HepG2 (cell line): ENCODE data around the gene SHROOM1. TPM values are rescaled to one million over a fixed set of nuclear protein-coding genes. Genes with fewer than 3 reads are reported as not detected.

Source experiments
- BCL3 ChIP-seq: sonication (generic); formaldehyde crosslinking; IDR thresholded peaks from 2 replicates; pipeline ENCODE4 v1.5.1; 2020; ENCODE audit warnings: mild to moderate bottlenecking, missing genetic modification reagents, moderate library complexity
- CCDC6 ChIP-seq: sonication (generic); formaldehyde crosslinking; IDR thresholded peaks from 2 replicates; pipeline ENCODE4 v1.8.1; 2022; ENCODE audit warnings: mild to moderate bottlenecking, missing genetic modification reagents, moderate library complexity
- CSRNP1 ChIP-seq: sonication (generic); formaldehyde crosslinking; IDR thresholded peaks from 2 replicates; pipeline ENCODE4 v1.8.1; 2023; ENCODE audit warnings: mild to moderate bottlenecking, missing genetic modification reagents
- CTCF ChIP-seq: sonication (generic); formaldehyde crosslinking; IDR thresholded peaks from 2 replicates; pipeline ENCODE4 v1.5.0; 2020; ENCODE audit warnings: mild to moderate bottlenecking, missing genetic modification reagents, moderate library complexity
- ETV6 ChIP-seq: sonication (generic); formaldehyde crosslinking; conservative IDR thresholded peaks from 2 replicates; pipeline ENCODE4 v1.4.0; 2020; ENCODE audit warnings: missing genetic modification reagents
- GABPB1 ChIP-seq: IDR thresholded peaks from 2 replicates; pipeline ENCODE4 v1.6.1; 2016; ENCODE audit warnings: mild to moderate bottlenecking, missing genetic modification reagents, moderate library complexity, missing compliant biosample characterization
- ISL2 ChIP-seq: sonication (generic); formaldehyde crosslinking; IDR thresholded peaks from 2 replicates; pipeline ENCODE4 v1.5.0; 2020; ENCODE audit warnings: missing genetic modification reagents
- MAFG ChIP-seq: sonication (generic); formaldehyde crosslinking; IDR thresholded peaks from 2 replicates; pipeline ENCODE4 v1.5.1; 2020; ENCODE audit warnings: mild to moderate bottlenecking, missing genetic modification reagents
- MLLT10 ChIP-seq: sonication (generic); formaldehyde crosslinking; IDR thresholded peaks from 2 replicates; pipeline ENCODE4 v1.4.0; 2020; ENCODE audit warnings: missing genetic modification reagents
- MXD1 ChIP-seq: sonication (generic); formaldehyde crosslinking; IDR thresholded peaks from 2 replicates; pipeline ENCODE4 v1.4.0; 2020; ENCODE audit warnings: mild to moderate bottlenecking, missing genetic modification reagents
- NFKBIZ ChIP-seq: IDR thresholded peaks from 2 replicates; pipeline ENCODE4 v1.6.1; 2018; ENCODE audit warnings: missing genetic modification reagents, missing compliant biosample characterization
- NR3C1 ChIP-seq: sonication (generic); formaldehyde crosslinking; IDR thresholded peaks from 2 replicates; pipeline ENCODE4 v1.4.0; 2020; ENCODE audit warnings: missing genetic modification reagents
- PHF21A ChIP-seq: sonication (generic); formaldehyde crosslinking; IDR thresholded peaks from 2 replicates; pipeline ENCODE4 v1.5.0; 2020; ENCODE audit warnings: mild to moderate bottlenecking, missing genetic modification reagents
- RFX1 ChIP-seq: fragments of 450-650 bp; IDR thresholded peaks from 2 replicates; pipeline ENCODE4 v1.6.1; 2017
- SNAPC2 ChIP-seq: sonication (generic); formaldehyde crosslinking; IDR thresholded peaks from 2 replicates; pipeline ENCODE4 v1.8.1; 2022; ENCODE audit warnings: mild to moderate bottlenecking, missing genetic modification reagents
- SP2 ChIP-seq: sonication (generic); formaldehyde crosslinking; IDR thresholded peaks from 2 replicates; pipeline ENCODE4 v1.5.1; 2020; ENCODE audit warnings: mild to moderate bottlenecking, missing genetic modification reagents
- TBP ChIP-seq: sonication (generic); formaldehyde crosslinking; IDR thresholded peaks from 2 replicates; pipeline ENCODE4 v1.5.0; 2020; ENCODE audit warnings: missing genetic modification reagents
- TSC22D2 ChIP-seq: sonication (generic); formaldehyde crosslinking; IDR thresholded peaks from 2 replicates; pipeline ENCODE4 v1.5.1; 2020; ENCODE audit warnings: missing genetic modification reagents, mild to moderate bottlenecking, borderline replicate concordance
- ZBTB1 ChIP-seq: sonication (generic); formaldehyde crosslinking; IDR thresholded peaks from 2 replicates; pipeline ENCODE4 v1.4.0; 2020; ENCODE audit warnings: missing genetic modification reagents, borderline replicate concordance
- ZBTB26 ChIP-seq: IDR thresholded peaks from 2 replicates; pipeline ENCODE4 v1.6.1; 2016; ENCODE audit warnings: missing compliant biosample characterization, missing genetic modification reagents, borderline replicate concordance
- ZFAT ChIP-seq: sonication (generic); formaldehyde crosslinking; conservative IDR thresholded peaks from 2 replicates; pipeline ENCODE4 v1.8.1; 2023; ENCODE audit warnings: missing genetic modification reagents, inconsistent platforms
- ZFP1 ChIP-seq: IDR thresholded peaks from 2 replicates; pipeline ENCODE4 v1.6.1; 2016
- ZNF343 ChIP-seq: sonication (generic); formaldehyde crosslinking; IDR thresholded peaks from 2 replicates; pipeline ENCODE4 v1.4.0; 2020; ENCODE audit warnings: mild to moderate bottlenecking, missing genetic modification reagents
- ZNF563 ChIP-seq: sonication (generic); formaldehyde crosslinking; IDR thresholded peaks from 2 replicates; pipeline ENCODE4 v1.8.0; 2022; ENCODE audit warnings: mild to moderate bottlenecking, moderate library complexity, missing genetic modification reagents
- ZNF724P ChIP-seq: sonication (generic); formaldehyde crosslinking; IDR thresholded peaks from 2 replicates; pipeline ENCODE4 v1.8.0; 2022; ENCODE audit warnings: missing genetic modification reagents, borderline replicate concordance
- ZNF879 ChIP-seq: sonication (generic); formaldehyde crosslinking; IDR thresholded peaks from 2 replicates; pipeline ENCODE4 v1.8.1; 2023; ENCODE audit warnings: missing genetic modification reagents
- polyA plus RNA-seq, 8 experiments: library from polyadenylated mRNA; depleted of rRNA in 3 of 8; stranded (reverse) in 7 of 8; unstranded in 1 of 8; fragments of >200 nt; fragmentation: Illumina TruSeq in 4 of 8; extraction: Trizol in 4 of 8; gene quantifications; 2 replicates each; pipeline versions ENCODE4 v1.2.1 to v1.2.3, GENCODE V29; 2011 to 2016; ENCODE audit warnings: low read depth in 4 of 8, missing spikeins in 1 of 8, mixed read lengths in 1 of 8; ENCODE audit not compliant: insufficient read depth in 1 of 8
- total RNA-seq, 5 experiments: library from RNA; depleted of rRNA; stranded (reverse); fragments of >200 nt; fragmentation: Illumina TruSeq; extraction: Trizol; gene quantifications; 2 replicates each; pipeline ENCODE4 v1.2.3, GENCODE V29; 2016; ENCODE audit warnings: low read depth in 1 of 5

Gene SHROOM1
- total and polyA plus RNA-seq, 2 of the 13 experiments (the other 11 are each of a cell fraction or from before 2014, with no cell fraction given): 18.2 to 25.7 TPM

- TF ChIP-seq MAFG (CRISPR knock-in tag) (no peak), GABPB1 (CRISPR knock-in tag) (no peak; the same call in 1 of the 2 replicates), ZNF343 (CRISPR knock-in tag) (no peak; the same call in 1 of the 2 replicates), ZNF879 (CRISPR knock-in tag) (no peak), MXD1 (peak; percentile 38; the same call in 1 of the 2 replicates), ZBTB1 (no peak), MLLT10 (CRISPR knock-in tag) (no peak), PHF21A (CRISPR knock-in tag) (peak; percentile 39; the same call in 1 of the 2 replicates), ZNF563 (CRISPR knock-in tag) (peak; percentile 72), SP2 (CRISPR knock-in tag) (no peak), ZFP1 (CRISPR knock-in tag) (no peak), TBP (no peak), ETV6 (CRISPR knock-in tag) (no peak), TSC22D2 (CRISPR knock-in tag) (no peak), RFX1 (no peak), ZBTB26 (CRISPR knock-in tag) (no peak; the same call in 1 of the 2 replicates), ISL2 (peak; percentile 63; the same call in 1 of the 2 replicates), CSRNP1 (peak; percentile 50), NR3C1 (CRISPR knock-in tag) (no peak), BCL3 (CRISPR knock-in tag) (peak; percentile 59; the same call in 1 of the 2 replicates), CCDC6 (CRISPR knock-in tag) (peak; percentile 77; the same call in 1 of the 2 replicates), SNAPC2 (peak; percentile 56; the same call in 1 of the 2 replicates), ZFAT (CRISPR knock-in tag) (no peak), CTCF (peak; percentile 96), NFKBIZ (CRISPR knock-in tag) (no peak), ZNF724P (CRISPR knock-in tag) (peak; percentile 32; the same call in 1 of the 2 replicates)
These were observed 558 bp downstream of the SHROOM1 start (continued) for GRCh38 chr5:132829742-132830435.
